ENCODE results near the gene SERPINA3.

The SERPINA3 gene

GRCh38 chr14:94614802-94615201 lies 2.6 kb downstream of the SERPINA3 start:
- DNase-seq = no peak

DNA sequence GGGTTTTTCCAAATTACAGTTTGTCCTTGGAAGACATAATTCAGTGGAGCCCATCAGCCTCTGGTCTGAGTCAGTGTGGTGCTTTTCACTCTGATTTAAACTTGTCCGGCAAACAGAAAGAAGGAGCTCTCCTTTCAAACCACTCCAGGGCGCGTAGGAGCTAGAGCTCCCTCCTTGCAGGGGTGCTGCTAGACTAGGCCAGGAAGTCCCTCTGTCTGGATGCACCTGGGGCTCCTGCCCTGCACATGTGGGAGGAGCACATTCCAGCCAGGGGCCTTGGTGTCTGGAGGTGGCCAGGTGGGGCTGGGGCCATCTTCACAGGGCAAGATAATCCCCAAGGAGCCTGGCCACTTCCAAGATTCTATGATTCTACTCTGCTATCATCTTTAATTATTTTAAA lies 3.1 kb downstream of the SERPINA3 start:
- DNase-seq = no peak

GRCh38 chr14:94615823-94616570 lies 3.8 kb downstream of the SERPINA3 start:
- DNase-seq = no peak

- no peak for DNase-seq
These were observed 5.3 kb downstream of the SERPINA3 start for GRCh38 chr14:94617366-94617941.

GRCh38 chr14:94617988-94618822 lies 6.0 kb downstream of the SERPINA3 start:
- no peak for DNase-seq

DNA sequence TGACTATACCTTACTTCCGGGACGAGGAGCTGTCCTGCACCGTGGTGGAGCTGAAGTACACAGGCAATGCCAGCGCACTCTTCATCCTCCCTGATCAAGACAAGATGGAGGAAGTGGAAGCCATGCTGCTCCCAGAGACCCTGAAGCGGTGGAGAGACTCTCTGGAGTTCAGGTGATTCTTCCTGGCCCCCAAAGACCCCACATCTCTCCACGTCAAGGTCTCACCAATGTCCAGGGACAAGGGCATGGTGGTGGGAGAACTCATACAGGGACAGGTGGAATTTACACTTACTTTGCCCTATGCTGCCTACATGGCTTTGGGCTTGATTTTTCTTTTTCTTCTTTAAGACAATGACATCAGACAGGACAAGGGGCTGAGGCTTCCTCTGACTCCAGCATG lies 7.1 kb downstream of the SERPINA3 start:
- DNase-seq = no peak

DNA sequence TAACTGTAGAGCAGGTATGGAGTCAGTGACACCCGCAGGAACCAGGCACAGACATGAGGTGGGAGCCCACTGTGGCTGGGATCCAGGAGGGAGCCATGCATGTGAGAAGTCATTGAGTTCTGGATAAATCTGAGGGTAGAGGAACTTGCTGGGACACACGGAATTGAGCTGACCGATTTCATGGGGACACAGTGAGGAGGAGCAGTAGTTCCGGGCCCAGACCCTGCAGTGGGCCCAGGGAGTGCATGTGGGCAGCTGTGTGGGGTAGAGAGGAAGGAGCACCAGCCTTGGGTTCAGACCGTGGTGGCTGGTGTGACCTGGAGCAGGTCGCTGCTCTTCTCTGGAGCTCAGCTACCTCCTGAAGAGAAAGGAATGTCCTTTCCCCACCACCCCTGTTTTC lies 8.4 kb downstream of the SERPINA3 start:
- DNase-seq = no peak

DNA sequence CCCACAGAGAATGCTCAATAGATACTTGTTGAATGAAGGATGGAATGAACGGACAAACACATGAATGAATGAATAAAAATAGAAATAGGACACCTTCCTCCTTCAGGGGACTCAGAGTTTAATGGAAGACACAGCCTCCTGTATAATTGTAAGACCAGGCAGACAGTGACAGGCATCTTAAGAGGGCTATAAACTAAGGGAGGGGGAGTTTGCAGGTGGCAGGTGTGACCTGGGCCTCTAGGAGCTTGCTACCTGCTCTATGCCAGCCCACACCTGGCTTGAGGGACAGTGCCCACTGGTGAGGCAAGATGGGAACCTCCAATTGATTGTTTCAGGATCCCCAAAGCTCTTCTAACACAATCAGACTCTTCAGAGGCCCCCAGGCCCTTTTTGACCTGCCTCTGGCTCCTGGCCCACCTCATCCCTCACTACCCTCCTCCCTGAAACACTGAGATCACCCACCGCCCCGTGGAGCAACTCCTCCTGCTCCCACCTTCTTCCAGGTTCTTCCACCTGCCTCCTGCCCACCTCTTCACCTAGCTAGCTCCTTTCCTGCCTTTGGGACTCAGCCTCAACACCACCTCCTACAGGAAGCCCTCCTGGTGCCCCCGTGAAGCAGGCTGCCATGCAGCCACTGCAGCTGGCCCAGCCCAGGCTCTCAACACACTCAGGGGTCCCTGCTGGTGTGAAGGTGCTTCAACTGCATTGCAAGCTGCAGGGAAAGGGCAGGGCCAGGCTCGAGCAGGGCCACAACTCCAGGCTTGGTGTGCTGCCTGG lies 9.4 kb downstream of the SERPINA3 start:
- no peak for DNase-seq

DNA sequence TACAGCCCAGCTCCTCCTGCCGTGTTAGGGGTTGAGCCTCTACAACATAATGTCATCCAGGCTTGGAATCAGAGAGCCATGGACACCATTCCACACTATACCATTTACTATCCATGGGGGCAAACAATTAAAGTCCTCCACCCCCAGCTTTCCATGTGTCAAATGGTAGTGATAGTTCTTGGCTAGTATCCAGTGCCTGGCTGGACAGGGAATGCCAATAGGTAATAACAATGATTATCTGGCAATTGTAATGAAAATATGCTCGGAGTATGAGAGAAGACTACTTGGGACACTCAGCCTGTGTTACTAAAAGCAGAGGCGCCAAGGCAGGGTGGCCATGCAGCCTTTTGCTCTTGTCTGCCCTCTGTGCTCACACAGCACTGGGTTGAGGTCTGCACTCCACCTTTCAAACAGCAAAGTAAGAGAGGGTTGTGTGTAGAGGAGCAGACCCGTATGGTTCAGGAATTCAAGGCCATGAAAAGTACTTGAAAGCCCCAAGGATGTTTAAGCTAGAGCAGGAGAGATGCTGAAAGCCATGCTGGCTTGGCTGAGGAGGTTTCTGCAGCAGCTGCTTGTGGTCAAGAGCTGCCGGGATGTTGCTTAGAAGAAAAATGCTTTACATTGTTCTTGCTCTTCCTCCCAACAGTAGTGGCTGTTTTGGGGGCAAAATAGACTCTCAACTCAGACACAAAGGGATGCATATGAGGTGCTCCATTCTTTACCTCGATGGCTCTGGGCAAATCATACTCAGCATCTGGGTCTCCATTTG lies 10.6 kb downstream of the SERPINA3 start:
- DNase-seq = no peak

DNA sequence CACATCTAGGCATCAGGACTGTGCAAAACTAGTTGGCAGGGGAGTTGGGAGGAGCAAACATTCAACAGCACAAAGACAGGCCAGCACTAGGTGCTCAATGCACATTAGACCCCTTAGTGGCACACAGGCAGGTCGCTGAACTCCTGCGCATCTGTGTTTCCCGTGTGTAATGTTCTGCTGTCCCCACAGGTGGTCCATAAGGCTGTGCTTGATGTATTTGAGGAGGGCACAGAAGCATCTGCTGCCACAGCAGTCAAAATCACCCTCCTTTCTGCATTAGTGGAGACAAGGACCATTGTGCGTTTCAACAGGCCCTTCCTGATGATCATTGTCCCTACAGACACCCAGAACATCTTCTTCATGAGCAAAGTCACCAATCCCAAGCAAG lies 11.2 kb downstream of the SERPINA3 start:
- DNase-seq = no peak

GRCh38 chr14:94623856-94624499 lies 11.8 kb downstream of the SERPINA3 start:
- no peak for DNase-seq

GRCh38 chr14:94624537-94625352 lies 12.6 kb downstream of the SERPINA3 start:
- no peak for DNase-seq

DNA sequence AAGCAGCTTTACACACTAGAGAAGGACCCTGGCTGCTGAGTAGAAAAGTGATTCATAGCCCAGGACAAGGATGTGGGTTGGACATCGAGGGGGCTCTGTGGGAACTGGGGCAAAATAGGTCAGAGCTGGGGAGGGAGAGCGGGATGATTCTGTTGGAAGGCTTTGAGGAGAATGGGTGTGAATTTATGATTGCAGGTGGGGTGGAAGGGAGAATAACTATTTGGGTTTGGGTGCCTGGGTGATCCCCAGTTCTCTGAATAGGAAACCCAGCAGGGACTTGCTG lies 13.1 kb downstream of the SERPINA3 start:
- no peak for DNase-seq

DNA sequence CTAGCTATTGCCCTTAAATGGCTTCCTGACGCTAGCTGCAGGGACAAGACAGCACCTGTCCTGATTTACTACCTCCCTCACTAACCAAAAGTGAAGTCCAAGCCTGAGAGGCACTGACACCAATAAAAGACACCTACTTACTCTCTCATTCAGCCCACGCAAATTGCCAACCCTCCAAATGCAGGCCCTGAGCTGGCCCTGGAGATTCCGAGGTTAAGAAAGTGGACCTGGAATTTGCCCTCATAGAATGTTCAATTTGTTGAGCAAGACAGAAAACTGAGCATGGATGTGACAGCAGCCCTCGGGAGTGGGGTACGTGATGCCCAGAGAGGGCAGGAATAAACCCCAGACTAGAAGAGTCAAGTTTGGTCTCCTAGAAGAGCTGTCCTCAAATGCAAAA lies 16.4 kb downstream of the SERPINA3 start:
- no peak for DNase-seq

- no peak for DNase-seq
These were observed 18.2 kb downstream of the SERPINA3 start for GRCh38 chr14:94630396-94630795.

DNA sequence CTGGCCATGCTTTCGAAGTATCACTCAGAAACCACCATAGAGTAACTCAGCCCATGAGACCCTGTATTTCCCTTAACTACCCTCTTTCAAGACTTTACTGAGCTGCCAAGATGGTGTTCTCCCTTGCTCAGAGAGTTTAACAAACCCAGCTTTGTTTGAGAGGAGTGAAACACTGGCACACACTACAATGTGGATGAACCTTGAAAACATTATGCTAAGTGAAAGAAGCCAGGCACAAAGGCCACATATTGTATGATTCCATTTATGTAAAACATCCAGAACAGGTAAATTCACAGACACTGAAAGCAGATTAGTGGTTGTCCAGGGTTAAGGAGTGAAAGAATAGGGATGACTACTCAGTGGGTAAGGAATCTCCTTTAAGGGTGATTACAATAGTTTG lies 18.9 kb downstream of the SERPINA3 start:
- DNase-seq = no peak

GRCh38 chr14:94631536-94632304 lies 19.5 kb downstream of the SERPINA3 start:
- DNase-seq = no peak

DNA sequence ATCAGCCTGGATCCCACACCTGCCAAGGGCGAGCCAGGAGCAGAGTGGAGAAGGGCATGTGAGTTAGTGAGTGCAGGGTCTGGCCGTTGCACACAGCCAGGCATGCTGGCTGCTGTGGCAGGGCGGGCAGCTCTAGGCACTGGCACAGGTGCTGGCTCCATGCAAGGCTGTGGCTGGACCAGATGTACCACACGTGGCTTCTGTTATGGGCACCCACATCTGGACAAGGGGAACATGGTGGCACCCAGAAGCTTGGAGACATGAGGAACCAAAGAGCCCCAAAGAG lies 20.1 kb downstream of the SERPINA3 start:
- no peak for DNase-seq

DNA sequence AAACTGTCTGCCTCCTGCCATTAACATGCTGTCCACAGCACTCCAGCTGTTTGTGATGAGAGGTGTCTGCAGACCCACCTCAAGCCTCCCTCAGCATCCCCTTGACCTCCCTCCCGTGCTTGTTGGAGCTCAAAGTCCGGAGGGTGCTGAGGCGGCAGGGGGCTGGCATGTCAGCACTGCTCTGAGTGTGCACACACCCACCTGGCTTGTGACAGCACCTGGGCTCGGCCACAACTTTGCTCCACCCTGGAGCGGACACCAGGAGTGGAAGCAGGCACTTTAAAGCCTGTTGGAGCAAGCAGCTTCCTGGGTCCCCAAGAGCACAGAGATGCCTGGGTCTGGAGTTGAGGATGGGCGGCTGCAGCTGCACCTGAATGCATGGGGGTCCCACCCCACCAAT lies 20.9 kb downstream of the SERPINA3 start:
- DNase-seq = no peak

GRCh38 chr14:94635154-94635553 lies 23.0 kb downstream of the SERPINA3 start:
- DNase-seq = no peak
